Measurements from ENCODE around the gene EPB42. TPM values are rescaled to one million over a fixed set of nuclear protein-coding genes. Genes with fewer than 3 reads are reported as not detected.

Gene EPB42
- total and polyA plus RNA-seq, 2 experiments from 2014 or later: not detected

GRCh38 chr15:43232289-43232874 lies 11.6 kb upstream of the EPB42 start:
- Mint-ChIP-seq H3K27me3 (ENCODE audit: insufficient read depth, low read depth, poor library complexity) (peaks cover 10% of the 10 kb centered on the region), H3K36me3 (ENCODE audit: low read depth) (no peaks in the 10 kb centered on the region), H3K9me3 (no peaks in the 10 kb centered on the region; the same call in 2 of the 3 replicates), H3K4me3 (no peak overlapping the region), H3K4me1 (no peaks in the 10 kb centered on the region), H3K27ac (no peak overlapping the region)
- H4K20me1 ChIP-seq (replicated peaks; ENCODE audit: insufficient read depth): no peaks in the 10 kb centered on the region
- no peak overlapping the region for H3K4me3 ChIP-seq
- TF ChIP-seq ZNF462 (CRISPR knock-in tag; IDR thresholded peaks at IDR 0.05) (no peak), ZNF114 (CRISPR knock-in tag; IDR thresholded peaks at IDR 0.05) (no peak), CREB1 (CRISPR knock-in tag; IDR thresholded peaks at IDR 0.05; ENCODE audit: low read depth) (no peak), ETS1 (IDR thresholded peaks at IDR 0.05) (no peak), NANOG (IDR thresholded peaks at IDR 0.05; ENCODE audit: borderline replicate concordance) (no peak), JUNB (IDR thresholded peaks at IDR 0.05; ENCODE audit: unreplicated experiment) (no peak)
- no peaks in the 10 kb centered on the region for H3K79me2 ChIP-seq (replicated peaks; ENCODE audit: insufficient read depth)
- ATAC-seq (no peak), DNase-seq (ENCODE audit: low spot score) (no peak)
- H3K27ac ChIP-seq (ENCODE audit: low read depth): no peak overlapping the region
- no peak overlapping the region for H2AFZ ChIP-seq
- H3K27me3 ChIP-seq (ENCODE audit: insufficient read depth): no peaks in the 10 kb centered on the region
- no peaks in the 10 kb centered on the region for H3K9me2 ChIP-seq (ENCODE audit: insufficient read depth)
- no peaks in the 10 kb centered on the region for H3F3A ChIP-seq (replicated peaks; ENCODE audit: low read depth)
- no peak overlapping the region for H3K4me2 ChIP-seq
- H3K36me3 ChIP-seq (ENCODE audit: insufficient read depth): no peaks in the 10 kb centered on the region
- H3K4me1 ChIP-seq (ENCODE audit: insufficient read depth): no peaks in the 10 kb centered on the region
